GM12891 (cell line): Measurements from ENCODE around the gene CELSR1.

Source experiments
- PAX5 ChIP-seq: IDR thresholded peaks from 2 replicates; pipeline ENCODE4 v1.6.1; 2011; ENCODE audit warnings: low read length, moderate library complexity, mild to moderate bottlenecking; ENCODE audit not compliant: insufficient read depth, severe bottlenecking
- POLR2A ChIP-seq: IDR thresholded peaks from 2 replicates; pipeline ENCODE4 v1.6.1; 2011; ENCODE audit warnings: low read depth, low read length, control low read depth
- POLR2AphosphoS5 ChIP-seq: IDR thresholded peaks from 2 replicates; pipeline ENCODE4 v1.6.1; 2011; ENCODE audit warnings: low read depth, low read length, control low read depth
- POU2F2 ChIP-seq: IDR thresholded peaks from 2 replicates; pipeline ENCODE4 v1.6.1; 2011; ENCODE audit warnings: low read depth, mild to moderate bottlenecking, control low read depth, low read length, moderate library complexity
- SPI1 ChIP-seq: IDR thresholded peaks from 2 replicates; pipeline ENCODE4 v1.6.1; 2011; ENCODE audit warnings: low read depth, low read length, control low read depth
- TAF1 ChIP-seq: IDR thresholded peaks from 2 replicates; pipeline ENCODE4 v1.6.1; 2011; ENCODE audit warnings: low read depth, low read length, control low read depth

DNA sequence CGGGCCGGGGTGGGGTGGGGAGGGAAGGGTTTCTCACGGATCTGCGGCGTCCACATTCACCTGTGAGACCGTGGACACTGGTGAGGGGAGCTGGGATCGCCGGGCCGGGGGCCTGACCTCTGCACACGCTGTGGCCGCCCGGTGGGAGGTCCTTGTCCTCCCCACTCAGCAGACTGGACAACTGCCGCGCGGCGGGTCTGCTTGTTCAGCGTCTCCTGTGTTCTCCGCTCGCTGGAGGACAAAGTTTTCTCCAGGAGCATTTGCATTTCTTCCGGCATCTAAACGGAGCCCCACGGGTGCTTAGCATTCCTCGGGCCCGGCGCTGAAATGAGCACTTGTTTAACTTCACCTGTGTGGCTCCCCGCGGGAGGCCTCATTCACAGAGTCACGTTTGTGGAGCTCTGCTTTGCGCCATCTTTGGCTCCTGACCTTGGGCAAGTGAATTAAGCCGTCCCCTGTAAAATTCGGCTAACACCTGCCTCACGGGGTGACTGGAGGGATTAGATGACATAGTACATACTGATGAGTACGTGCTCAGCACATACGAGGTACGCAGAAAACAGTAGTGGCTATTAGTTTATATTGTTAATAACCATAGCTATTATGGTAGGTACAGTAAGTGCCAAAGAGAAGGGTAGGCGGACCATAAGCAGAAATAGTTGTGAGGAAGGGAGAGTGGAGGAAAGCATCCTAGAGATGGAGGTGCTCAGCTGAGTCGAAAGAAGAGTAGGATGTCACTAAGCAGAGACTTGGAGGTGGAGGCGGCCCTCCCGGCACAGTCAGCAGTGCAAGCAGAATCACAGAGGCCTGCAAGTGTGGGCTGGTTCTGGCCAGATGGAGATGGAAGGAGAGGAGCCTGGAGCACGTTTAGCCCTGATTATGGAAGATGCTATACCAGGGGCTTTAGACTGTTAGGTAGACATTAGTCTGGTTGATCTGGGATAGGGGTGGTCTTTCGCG is 201.0 kb downstream of the CELSR1 start:
- TF ChIP-seq POLR2AphosphoS5 = no peak
- no peak for TF ChIP-seq POLR2A
- TF ChIP-seq TAF1 = no peak
- no peak for TF ChIP-seq SPI1
- TF ChIP-seq POU2F2 = no peak
- no peak for TF ChIP-seq PAX5
